ENCODE measurements around the gene F11R.

DNA sequence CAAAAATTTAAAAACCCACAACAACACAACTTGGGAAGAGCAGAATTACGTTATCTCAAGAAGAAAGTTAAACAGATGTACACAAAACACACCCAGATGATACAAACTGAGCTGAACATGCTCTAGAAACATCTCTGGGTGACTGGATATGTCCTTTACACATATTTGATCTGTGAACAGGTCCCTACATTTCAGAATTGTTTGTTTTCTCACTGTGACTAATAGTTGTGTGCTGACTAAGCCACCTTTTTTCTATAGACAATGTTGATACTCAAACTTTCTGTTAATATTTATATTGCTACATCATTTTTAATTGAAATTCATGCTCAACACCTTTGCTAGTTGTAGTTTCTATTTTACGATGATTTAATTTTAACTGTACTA lies 1.0 kb upstream of the F11R start:
- TF ChIP-seq, protein P1, sequence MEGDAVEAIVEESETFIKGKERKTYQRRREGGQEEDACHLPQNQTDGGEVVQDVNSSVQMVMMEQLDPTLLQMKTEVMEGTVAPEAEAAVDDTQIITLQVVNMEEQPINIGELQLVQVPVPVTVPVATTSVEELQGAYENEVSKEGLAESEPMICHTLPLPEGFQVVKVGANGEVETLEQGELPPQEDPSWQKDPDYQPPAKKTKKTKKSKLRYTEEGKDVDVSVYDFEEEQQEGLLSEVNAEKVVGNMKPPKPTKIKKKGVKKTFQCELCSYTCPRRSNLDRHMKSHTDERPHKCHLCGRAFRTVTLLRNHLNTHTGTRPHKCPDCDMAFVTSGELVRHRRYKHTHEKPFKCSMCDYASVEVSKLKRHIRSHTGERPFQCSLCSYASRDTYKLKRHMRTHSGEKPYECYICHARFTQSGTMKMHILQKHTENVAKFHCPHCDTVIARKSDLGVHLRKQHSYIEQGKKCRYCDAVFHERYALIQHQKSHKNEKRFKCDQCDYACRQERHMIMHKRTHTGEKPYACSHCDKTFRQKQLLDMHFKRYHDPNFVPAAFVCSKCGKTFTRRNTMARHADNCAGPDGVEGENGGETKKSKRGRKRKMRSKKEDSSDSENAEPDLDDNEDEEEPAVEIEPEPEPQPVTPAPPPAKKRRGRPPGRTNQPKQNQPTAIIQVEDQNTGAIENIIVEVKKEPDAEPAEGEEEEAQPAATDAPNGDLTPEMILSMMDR (IDR thresholded peaks at IDR 0.05) = no peak
- no peak for TF ChIP-seq POLR2A (IDR thresholded peaks at IDR 0.05)

Measured in testis (tissue), 2 donors.